HK-2 (cell line): ENCODE measurements around the gene ATP10A.
"Not testable (repeated sequence)": the region's sequence is repeated elsewhere in the genome, so short reads cannot be mapped to it uniquely, and the experiment has no call there.

ENCODE experiments used
- DNase-seq: peaks from one replicate; pipeline ENCODE4 v3.0.0-alpha.2; 2018; ENCODE audit not compliant: unreplicated experiment

ATP10A gene

DNA sequence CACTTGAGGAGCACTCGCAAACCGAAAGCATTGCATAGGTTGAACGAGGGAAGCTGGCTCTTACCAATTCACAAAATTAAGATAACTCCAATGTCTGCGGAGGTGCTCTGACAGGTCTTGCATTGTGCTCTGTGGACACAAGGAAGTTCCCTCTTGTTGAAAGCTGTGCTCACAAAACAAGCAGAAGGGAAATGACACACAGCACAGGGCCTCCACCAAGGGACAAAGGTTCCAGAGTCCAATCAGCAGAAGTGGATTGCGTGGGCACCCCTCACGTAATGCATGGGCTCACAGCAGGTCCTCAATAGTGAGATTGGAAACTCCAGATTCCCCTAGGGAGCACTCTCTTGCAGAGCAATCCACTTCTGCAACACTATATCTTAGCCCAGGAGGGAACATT is 89.9 kb downstream of the ATP10A start:
- DNase-seq, result no peak

DNA sequence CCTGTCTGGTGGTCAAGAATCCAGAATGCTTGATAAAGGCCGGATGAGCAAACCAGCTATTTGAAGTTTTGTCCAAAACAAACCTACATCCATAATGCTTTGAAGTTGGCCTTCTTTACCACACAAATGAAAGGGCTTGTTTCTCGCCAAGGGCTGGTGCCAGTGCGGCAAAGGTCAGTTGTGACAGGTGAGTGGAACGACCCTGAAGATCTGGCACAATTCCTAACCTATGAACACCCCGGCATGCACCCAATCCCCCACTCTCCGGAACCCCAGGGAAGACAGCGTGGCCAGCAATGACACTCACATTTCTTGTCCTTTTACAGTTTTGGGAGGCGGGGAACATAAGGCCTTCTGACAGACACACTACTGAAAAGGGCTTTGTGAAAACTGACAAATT is 90.6 kb downstream of the ATP10A start:
- DNase-seq, result no peak

DNA sequence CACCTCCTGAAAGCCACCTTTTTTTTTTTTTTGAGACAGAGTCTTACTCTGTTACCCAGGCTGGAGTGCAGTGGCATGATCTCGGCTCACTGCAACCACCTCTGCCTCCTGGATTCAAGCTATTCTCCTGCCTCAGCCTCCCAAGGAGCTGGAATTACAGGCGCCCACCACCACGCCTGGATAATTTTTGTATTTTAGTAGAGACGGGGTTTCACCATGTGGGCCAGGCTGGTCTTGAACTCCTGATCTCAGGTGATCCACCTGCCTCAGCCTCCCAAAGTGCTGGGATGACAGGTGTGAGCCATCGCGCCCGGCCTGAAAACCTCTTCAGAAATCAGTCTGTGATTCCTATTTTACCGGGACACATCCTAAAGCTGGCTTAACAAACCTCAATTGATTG is 91.4 kb downstream of the ATP10A start:
- not testable (repeated sequence) for DNase-seq

DNA sequence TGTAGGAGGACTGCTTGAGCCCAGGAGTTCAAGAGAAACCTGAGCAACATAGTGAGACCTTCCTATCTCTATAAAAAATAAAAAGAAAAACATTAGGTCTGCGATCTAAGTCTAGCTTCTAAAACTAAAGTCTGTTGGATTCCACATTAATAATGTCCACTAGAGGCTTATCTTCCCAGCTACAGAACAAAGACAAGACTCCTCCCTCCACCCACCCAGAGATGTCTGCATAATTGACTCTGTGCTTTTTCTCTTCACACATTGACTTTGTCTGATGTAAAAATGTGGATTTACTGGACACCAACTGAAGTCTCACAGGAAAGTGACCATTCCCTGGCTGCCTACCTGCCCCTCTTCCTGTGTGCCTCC is 91.8 kb downstream of the ATP10A start:
- DNase-seq, result no peak

DNA sequence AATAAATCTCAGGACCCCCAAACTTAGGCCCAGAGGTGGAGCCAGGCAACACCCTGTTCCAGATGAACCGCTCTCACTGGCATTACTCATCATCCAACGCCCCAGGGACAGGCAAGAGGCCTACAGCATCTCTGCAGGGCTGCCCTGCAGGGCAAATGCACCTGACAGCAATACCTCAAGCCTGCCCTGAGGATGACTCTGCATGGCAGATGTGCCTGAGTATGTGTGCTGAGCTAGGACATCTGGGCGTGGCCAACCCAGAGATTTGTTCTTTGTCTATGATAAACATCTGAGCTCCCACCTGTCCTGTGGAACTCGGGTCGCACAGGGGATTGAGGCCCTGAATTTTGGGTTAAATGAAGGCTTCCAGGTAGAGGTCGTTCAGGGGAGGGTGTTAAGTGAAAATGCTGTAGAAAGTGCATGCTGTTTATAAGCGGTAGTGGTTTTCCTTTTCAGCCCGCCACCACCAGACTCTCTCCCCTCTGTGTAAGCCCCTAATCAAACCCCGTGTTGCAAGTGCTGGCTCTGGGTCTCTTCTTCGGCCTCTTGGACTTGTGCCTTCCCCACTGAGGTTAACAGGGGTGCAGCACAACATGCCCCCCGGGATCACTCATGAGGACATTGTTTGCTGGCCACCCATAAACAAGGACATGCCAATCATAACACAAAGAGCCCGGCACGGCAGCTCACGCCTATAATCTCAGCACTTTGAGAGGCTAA is 92.3 kb downstream of the ATP10A start:
- DNase-seq, result no peak

DNA sequence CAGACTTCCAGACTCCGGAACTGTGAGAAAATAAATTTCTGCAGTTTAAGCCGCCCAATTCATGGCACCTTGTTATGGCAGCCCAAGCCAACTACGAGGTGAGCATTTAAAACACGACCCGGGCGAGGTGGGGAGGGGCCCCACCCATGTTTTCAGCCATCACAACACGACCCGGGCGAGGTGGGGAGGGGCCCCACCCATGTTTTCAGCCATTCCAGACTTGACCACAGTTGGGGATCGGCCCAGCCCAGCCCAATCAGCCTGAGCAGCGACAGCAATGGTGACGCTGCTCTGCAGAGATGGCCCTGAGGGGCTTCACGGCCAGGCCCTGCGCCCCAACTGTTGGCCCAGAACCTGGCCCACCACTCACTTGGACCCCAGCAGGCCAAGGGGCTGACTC is 93.1 kb downstream of the ATP10A start:
- no peak for DNase-seq

DNA sequence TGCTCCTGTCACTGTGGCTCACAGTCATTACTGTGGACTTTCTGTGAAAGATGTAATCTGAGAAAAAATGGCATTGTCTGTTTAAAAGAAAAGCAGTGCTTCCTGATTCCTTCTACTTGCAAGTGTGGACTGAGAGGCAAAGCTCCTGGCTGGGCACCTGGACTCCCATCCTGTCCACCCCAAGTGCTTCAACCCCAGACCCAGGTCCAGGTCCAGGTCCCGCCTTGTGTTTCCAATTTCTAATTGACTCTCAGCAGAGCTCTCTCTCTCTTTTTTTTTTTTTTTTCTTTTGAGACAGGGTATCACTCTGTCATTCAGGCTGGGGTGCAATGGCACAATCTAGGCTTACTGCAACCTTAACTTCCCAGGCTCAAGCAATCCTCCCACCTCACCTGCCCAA is 94.9 kb downstream of the ATP10A start:
- no peak for DNase-seq

DNA sequence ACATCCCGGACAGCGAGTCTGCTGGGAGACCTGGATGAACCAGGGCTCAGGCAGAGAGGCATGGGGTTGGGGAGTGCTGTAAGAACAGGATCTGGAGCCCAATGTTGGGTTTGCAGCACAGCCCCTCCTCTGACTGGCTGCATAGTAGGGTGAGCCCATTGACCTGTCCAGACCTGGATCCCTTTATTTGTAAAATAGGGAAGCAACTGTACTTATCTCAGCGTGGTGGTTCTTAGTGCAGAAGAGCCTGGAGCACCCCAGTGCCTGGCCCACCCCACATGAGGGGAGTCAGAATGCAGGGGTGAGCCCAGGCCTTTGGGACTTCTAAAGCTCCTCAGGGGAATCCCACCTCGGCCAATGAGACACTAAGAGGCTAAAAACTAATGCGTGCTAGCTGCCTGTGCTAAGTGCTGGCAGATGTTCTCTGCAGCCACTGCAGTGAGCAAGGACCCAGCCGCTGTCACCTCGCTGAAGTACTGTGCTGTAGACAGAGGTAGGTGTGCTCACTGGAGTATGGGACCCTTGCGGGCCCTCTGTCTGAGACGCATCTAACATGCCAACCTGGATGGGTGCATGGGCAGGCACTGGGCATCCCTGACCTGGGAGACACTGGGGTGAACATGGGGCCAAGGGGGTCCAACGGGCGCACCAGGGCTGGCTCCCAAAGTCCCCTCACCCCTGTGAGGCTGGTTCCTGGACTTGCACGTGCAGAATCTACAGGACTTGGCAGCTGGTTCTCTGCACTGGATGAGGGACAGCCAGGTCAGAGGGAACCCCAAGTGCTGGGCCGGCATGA is 95.6 kb downstream of the ATP10A start:
- DNase-seq, result no peak

DNA sequence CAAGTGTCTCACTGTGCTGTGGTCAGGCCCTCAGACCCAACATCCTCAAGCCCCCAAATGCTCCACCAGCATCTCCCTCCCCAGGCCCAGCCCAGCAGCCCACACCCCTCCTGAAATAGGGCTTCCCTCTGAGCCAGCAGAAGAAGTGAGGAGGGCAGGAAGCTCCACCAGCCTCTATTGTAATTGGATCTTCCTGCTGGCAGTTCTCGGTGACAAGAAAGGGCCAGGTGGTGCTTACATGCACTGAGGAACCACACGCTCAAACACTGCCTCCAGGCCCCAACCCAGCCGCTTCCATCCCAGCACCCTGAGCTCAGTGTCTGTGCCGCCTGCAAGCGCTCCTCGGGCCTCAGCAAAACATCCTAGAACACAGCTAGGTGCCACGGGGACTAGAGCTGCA is 96.7 kb downstream of the ATP10A start:
- DNase-seq, result no peak

DNA sequence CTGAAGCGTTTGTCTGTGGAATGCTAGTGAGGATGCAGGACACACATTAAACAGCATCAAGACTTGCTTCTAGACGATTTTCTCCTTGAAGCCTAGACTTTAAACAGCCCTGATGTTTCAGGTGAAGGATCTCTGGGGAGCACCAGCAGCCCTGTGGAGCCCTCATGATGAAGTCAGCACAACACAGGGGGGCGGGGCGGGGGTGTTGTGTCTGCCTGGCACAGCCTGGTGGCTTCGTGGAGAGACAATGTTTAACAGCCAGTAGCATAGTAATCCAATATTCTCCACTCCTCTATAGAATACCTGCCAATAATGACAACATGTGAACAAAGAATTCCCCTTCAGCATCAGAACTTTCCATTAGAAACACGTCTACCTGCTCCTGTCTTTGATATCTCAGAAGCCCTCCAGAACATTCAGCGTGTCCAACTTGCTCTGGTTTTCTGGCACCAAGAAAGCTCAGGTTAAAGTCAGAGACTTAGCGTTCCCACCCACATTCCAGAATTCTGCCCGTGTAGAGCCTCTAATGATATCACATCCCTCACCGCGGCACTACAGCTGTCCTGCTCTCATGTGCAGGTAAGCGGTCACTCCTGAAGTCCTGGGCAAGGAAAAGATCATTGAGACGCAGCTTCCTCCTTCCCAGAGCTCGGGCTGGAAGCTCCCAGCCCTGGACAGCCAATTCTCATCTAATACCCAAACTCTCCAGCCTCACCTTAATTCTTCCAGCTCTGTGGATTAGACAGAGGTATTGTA is 98.0 kb downstream of the ATP10A start:
- no peak for DNase-seq

DNA sequence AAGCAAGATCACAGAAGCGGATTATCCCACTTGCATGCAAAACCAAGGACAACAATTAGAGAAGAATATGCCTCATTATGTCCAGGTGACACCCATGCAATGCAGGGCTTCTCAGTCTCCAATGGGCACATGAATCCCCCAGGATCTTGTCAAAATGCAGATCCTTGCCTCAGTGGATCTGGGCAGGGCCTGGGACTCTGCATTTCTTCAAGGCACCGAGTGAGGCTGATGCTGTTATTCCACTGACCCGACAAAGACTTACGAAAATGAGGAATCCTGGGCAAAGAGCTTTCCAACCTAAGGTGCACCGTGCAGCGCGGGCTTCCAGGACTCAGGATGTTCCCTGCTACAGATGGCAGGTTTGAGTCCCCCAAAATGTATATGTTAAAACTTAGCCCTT is 99.2 kb downstream of the ATP10A start:
- DNase-seq, result no peak

DNA sequence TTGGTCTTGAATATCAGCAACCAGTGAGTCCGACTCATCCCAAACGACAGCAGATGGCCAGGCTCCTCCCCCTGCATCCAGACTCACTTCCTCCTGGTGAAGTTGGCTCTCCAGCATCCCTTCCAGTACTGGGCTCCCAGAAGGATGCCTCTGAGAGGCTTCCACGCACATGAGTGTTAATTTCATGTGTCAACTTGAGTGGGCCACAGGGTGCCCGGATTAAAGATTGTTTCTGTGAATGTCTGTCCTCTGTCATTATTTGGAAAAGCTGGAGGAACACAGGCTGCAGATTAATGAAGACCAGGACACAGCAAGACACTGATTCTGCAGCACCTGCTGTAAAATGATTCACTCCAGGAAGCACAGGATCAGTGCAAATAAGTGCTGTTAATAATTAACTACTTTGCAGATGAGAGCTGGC is 99.8 kb downstream of the ATP10A start:
- DNase-seq, result no peak

DNA sequence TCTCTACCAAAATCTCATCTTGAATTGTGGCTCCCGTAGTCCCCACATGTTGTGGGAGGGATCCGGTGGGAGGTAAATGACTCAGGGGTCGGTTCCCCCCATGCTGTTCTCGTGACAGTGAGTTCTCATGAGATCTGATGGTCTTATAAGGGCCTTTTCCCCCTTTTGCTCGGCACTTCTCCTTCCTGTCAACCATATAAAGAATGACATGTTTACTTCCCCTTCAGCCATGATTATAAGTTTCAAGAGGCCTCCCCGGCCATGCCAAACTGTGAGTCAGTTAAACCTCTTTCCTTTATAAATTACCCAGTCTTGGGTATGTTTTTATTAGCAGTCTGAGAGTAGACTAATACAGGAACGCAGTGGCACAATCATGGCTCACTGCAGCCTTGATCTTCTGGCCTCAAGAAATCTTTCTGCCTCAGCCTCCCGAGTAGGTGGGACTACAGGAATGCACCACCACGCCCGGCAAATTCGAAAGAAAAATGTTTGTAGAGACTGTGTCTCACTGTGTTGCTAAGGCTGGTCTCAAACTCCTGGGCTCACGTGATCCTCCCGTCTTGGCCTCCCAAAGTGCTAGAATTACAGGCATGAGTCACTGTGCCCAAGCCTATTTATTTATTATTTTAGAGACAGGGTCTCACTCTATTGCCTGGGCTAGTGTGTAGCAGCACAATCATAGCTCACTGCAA is 101.0 kb downstream of the ATP10A start:
- DNase-seq, result no peak

DNA sequence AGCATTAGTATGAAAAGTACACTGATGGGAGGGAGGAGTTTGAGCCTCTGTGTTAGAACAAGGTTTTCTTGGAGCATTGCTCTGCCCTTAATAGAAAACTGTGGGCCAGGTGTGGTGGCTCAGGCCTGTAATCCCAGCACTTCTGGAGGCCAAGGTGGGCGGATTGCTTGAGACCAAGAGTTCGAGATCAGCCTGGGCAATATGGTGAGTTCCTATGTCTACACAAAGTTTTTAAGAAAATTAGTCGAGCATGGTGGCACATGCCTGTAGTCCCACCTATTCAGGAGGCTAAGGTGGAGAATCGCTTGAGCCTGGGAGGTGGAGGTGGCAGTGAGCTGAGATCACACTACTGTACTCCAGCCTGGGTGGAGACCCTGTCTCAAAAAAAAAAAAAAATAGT is 103.7 kb downstream of the ATP10A start:
- no peak for DNase-seq

DNA sequence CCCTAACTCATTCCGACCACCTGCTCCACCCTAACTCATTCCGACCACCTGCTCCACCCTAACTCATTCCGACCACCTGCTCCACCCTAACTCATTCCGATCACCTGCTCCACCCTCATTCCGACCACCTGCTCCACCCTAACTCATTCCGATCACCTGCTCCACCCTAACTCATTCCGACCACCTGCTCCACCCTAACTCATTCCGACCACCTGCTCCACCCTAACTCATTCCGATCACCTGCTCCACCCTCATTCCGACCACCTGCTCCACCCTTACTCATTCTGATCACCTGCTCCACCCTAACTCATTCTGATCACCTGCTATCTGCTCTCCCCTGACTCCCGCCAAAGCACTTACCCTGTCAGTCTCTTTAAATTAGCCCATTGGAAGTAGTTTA is 104.5 kb downstream of the ATP10A start:
- not testable (repeated sequence) for DNase-seq

DNA sequence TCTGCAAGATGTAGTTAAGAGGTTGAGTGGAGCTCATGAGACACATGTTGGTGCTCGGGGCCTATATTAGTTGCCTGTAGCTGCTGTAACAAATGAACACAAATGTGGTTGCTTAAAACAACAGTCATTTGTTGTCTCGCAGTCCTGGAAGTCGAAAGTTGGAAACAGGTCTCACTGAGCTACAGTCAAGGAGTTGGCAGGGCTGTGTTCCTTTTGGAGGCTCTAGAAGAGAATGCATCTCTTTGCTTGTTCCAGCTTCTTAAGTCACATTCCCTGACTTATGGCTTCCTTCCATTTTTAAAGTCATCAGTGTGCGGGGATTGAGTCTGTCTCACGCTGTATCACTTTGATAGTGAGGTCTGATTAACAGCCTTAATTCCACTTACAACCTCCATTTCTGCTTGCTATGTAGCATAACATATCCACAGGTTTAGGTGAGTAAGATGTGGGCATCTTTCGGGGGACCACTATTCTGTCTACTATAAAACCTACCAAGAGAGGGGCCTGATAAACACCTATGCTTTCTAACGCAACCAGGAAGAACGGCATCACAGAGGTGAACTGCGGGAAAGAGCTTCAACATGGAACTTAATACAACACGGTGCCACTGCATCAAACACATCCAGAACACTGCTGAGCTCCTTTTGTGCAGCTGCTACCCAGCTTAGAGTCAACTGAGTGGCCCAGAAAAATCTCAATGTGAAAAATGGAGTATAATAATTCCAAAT is 119.4 kb downstream of the ATP10A start:
- DNase-seq, result no peak

DNA sequence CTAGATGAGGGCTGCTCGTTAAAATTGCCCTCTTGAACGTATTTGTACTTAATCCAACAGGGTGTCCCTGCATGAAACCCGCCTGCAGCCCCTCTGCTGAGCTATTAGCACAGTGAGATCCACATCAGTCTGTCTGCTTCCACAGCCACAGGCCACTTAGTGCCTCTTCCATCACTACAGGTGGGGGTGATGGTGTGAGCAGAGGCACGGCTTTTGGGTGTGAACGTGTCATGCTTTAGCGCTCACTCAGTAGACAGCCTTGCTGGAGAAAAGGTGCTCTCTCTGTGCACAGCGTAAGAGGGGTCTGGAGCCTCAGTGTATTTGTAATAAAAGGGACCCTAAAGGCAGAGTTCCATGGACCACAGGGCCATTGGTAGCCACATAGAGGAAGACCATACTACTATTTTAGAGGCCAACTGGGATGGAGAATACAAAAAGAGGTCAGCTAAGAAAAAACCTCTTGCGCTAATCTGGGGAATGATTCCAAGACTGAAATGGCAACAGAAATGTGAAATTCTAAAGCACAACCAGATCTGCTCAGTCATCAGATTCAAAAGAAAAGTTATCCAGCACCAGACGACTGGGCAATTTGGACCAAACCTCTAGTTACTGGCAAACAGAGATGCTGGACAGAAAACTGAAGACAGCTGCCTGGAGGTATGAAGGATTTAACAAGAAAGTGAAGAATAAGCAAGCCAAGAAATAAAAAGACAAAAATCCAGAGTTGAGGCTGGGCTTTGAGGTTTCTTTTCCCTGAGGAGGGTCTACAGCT is 120.2 kb downstream of the ATP10A start:
- no peak for DNase-seq

DNA sequence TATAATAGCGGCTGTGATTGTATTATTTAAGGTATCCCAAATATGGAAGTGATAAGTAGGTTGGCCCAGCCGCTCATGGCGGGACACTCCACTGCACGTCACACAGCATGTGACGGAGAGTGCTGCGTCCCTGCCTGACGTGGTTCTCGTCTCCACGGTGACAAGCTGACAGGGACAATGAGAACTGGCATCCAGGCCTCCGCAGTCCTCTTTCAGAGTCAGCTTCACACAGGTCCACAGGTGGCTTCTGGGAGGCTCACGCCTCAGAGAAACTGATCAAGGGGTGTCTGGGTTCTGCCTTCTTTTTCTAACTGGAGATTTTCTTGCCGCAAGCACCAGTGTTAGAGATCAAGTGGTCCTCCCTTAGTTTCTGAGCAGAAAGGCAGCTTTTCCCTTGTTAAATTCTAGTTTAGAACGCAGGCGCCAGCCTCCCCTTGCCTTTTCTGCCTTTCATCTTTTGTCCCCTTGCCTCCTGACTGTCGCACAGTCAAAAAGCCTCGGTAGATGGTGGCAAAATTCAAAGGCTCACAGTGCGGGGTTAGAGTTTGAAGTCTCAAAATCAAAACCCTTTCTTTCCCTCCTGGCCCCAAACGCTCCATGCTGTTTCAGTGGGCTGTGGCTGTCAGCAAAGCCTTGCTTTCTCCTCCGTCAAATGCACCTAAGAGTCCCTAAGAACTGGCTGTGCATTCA is 120.9 kb downstream of the ATP10A start:
- DNase-seq, result no peak

DNA sequence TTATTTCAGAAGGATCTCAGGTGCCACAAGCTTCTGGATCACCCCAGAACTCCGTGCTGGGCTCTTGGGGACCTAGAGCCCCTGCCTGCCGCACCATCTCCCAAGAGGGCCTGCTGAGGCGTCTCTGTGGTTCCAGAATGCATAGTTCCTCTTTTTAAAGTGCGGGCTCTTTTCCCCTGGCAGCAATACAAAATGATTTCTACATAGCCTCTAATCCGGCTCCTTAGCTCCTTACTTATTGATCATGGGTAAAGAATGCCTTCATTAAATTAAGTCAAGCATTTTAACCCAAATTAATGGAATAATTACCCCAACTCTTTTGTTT is 121.9 kb downstream of the ATP10A start:
- no peak for DNase-seq
